Endodermal cell (in vitro differentiated cells): ENCODE measurements around the gene FPR2. TPM values are rescaled to one million over a fixed set of nuclear protein-coding genes. Genes with fewer than 3 reads are reported as not detected.

Source experiments
- DNase-seq: peaks from one replicate; pipeline ENCODE4 v3.0.0-alpha.2; 2017
- H3K27ac ChIP-seq: 2 replicates; pipeline ENCODE4 v1.5.1; 2013; ENCODE audit warnings: mild to moderate bottlenecking, low read depth, low read length, moderate library complexity
- H3K27me3 ChIP-seq: 2 replicates; pipeline ENCODE4 v1.6.1; 2013; ENCODE audit warnings: mild to moderate bottlenecking, low read length, moderate library complexity; ENCODE audit not compliant: insufficient read depth, control insufficient read depth, poor library complexity, severe bottlenecking
- H3K36me3 ChIP-seq: 2 replicates; pipeline ENCODE4 v1.7.0; 2013; ENCODE audit warnings: mild to moderate bottlenecking, low read length, moderate library complexity; ENCODE audit not compliant: control insufficient read depth, insufficient read depth
- H3K4me1 ChIP-seq: one replicate; pipeline ENCODE4 v1.7.0; 2013; ENCODE audit warnings: low read length; ENCODE audit not compliant: control insufficient read depth, insufficient read depth
- H3K4me3 ChIP-seq: 2 replicates; pipeline ENCODE4 v1.5.1; 2013; ENCODE audit warnings: mild to moderate bottlenecking, low read length, moderate library complexity
- H3K9ac ChIP-seq: 2 replicates; pipeline ENCODE4 v1.6.1; 2013; ENCODE audit warnings: mild to moderate bottlenecking, low read length, moderate library complexity; ENCODE audit not compliant: poor library complexity, severe bottlenecking; ENCODE audit errors: extremely low read depth
- H3K9me3 ChIP-seq: 2 replicates; pipeline ENCODE4 v1.6.1; 2013; ENCODE audit warnings: mild to moderate bottlenecking, low read length, moderate library complexity; ENCODE audit not compliant: control insufficient read depth
- H3K27ac Mint-ChIP-seq: 2 replicates; pipeline ENCODE4 v1.8.0; 2020; ENCODE audit warnings: mixed read lengths
- H3K27me3 Mint-ChIP-seq: 2 replicates; pipeline ENCODE4 v1.8.0; 2021; ENCODE audit warnings: mild to moderate bottlenecking, mixed read lengths; ENCODE audit not compliant: insufficient read depth
- H3K36me3 Mint-ChIP-seq: 2 replicates; pipeline ENCODE4 v1.8.0; 2020; ENCODE audit warnings: low read depth, mixed read lengths
- H3K4me1 Mint-ChIP-seq: 2 replicates; pipeline ENCODE4 v1.8.0; 2020; ENCODE audit warnings: mixed read lengths
- H3K4me3 Mint-ChIP-seq: 2 replicates; pipeline ENCODE4 v1.8.0; 2020; ENCODE audit warnings: mild to moderate bottlenecking, moderate library complexity, mixed read lengths
- H3K9me3 Mint-ChIP-seq: 2 replicates; pipeline ENCODE4 v1.8.0; 2020; ENCODE audit warnings: mild to moderate bottlenecking, mixed read lengths
- CTCF ChIP-seq: fragments of 200-600 bp; sonication (generic); conservative IDR thresholded peaks from 2 replicates; pipeline ENCODE4 v1.5.0; 2021; ENCODE audit warnings: antibody characterized with exemption, mild to moderate bottlenecking
- WGBS, 2 experiments: methylation state at CpG; one replicate each; pipeline versions ENCODE4 v1.1.5 to v1.1.7; 2013; ENCODE audit warnings: missing lambda C conversion rate in 2 of 2, mixed read lengths in 1 of 2; ENCODE audit not compliant: insufficient coverage in 1 of 2, insufficient read length in 1 of 2; 5-methylcytosine and 5-hydroxymethylcytosine counted together
- total RNA-seq, 2 donors: library from RNA; stranded (reverse); fragmentation: NEBNext Ultra II Directional in 1 of 2; extraction: Animal tissue kit (Norgen Biotek cat#: 25700) in 1 of 2; gene quantifications; 2 replicates in 1 of 2; 3 replicates in 1 of 2; pipeline ENCODE4 v1.2.1, GENCODE V29; 2021

Gene FPR2
- total RNA-seq, 2 donors from 2014 or later: 0.11 TPM; not detected in 1

GRCh38 chr19:51784922-51785690 is 24.1 kb downstream of the FPR2 start:
- 79 to 82% methylated on average over 5 of the region's 6 CpGs for WGBS, 2 experiments
- DNase-seq: no peak
- no peak overlapping the region for H3K9ac ChIP-seq
- Mint-ChIP-seq H3K9me3 (peaks cover 4% of the 10 kb centered on the region), H3K36me3 (no peaks in the 10 kb centered on the region), H3K4me3 (no peak overlapping the region), H3K4me1 (no peaks in the 10 kb centered on the region), H3K27ac (no peak overlapping the region), H3K27me3 (peaks cover 23% of the 10 kb centered on the region)
- H3K27me3 ChIP-seq: peaks cover 23% of the 10 kb centered on the region
- H3K36me3 ChIP-seq: no peaks in the 10 kb centered on the region
- H3K4me1 ChIP-seq: no peaks in the 10 kb centered on the region
- TF ChIP-seq CTCF: no peak
- no peak overlapping the region for H3K27ac ChIP-seq
- no peak overlapping the region for H3K4me3 ChIP-seq
- no peaks in the 10 kb centered on the region for H3K9me3 ChIP-seq

- Histone ChIP-seq H3K27me3 (peaks cover 6% of the 10 kb centered on the region), H3K4me3 (no peak overlapping the region), H3K27ac (no peak overlapping the region), H3K9ac (no peak overlapping the region), H3K4me1 (no peaks in the 10 kb centered on the region), H3K36me3 (no peaks in the 10 kb centered on the region), H3K9me3 (no peaks in the 10 kb centered on the region)
- H3K36me3 Mint-ChIP-seq: no peaks in the 10 kb centered on the region
- DNase-seq: no peak
- TF ChIP-seq CTCF: no peak
- WGBS, 2 experiments: 61 to 80% methylated on average over 3 to 6 of the region's 6 CpGs
- peaks cover 4% of the 10 kb centered on the region for H3K9me3 Mint-ChIP-seq
- peaks cover 9% of the 10 kb centered on the region for H3K27me3 Mint-ChIP-seq
- no peaks in the 10 kb centered on the region for H3K4me1 Mint-ChIP-seq
- H3K27ac Mint-ChIP-seq: no peak overlapping the region
- H3K4me3 Mint-ChIP-seq: no peak overlapping the region
These were observed 25.9 kb downstream of the FPR2 start for GRCh38 chr19:51786646-51787494.

GRCh38 chr19:51788029-51788428 is 27.0 kb downstream of the FPR2 start:
- H3K36me3 ChIP-seq: no peaks in the 10 kb centered on the region
- Mint-ChIP-seq H3K36me3 (no peaks in the 10 kb centered on the region), H3K27ac (no peak overlapping the region), H3K9me3 (peaks cover 4% of the 10 kb centered on the region), H3K4me1 (no peaks in the 10 kb centered on the region), H3K4me3 (no peak overlapping the region), H3K27me3 (peaks cover 4% of the 10 kb centered on the region)
- WGBS, 2 experiments: 29 to 63% methylated on average over 1 to 2 of the region's 2 CpGs
- no peak overlapping the region for H3K27ac ChIP-seq
- H3K9ac ChIP-seq: no peak overlapping the region
- H3K4me3 ChIP-seq: no peak overlapping the region
- no peak for TF ChIP-seq CTCF
- no peak for DNase-seq
- no peaks in the 10 kb centered on the region for H3K9me3 ChIP-seq
- H3K4me1 ChIP-seq: no peaks in the 10 kb centered on the region
- no peaks in the 10 kb centered on the region for H3K27me3 ChIP-seq
